Measurements from ENCODE around the gene KIF26B.

DNA sequence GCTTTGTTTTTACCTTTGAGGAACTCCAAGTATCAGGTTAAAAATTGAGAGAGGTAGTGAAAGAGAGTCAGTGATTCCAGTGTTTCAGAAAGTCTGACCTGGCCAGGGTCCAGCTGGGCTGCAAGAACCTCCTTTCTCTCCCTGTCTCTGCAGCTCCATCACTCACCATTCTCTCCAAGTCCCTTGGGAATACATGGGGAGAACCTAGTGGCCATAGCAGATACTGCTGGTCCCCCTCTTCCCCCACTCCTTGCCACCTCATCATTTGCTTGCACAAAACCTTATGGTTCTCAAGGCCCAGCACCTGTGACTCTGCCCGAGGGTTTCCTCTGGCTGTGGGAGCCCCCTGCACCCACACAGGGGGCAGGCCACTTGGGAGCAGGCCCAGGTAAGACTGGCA lies 279.5 kb downstream of the KIF26B start:
- TF ChIP-seq SUZ12 (IDR thresholded peaks at IDR 0.05; ENCODE audit: extremely low read depth, insufficient read depth, insufficient read length) = no peak
- TF ChIP-seq ZNF274 (IDR thresholded peaks at IDR 0.05; ENCODE audit: low read depth, low read length) = no peak
- no peak for TF ChIP-seq YY1 (IDR thresholded peaks at IDR 0.05; ENCODE audit: insufficient read depth, insufficient read length)

All from NT2/D1 (cell line).